AG04449 (cell line): ENCODE measurements around the gene CDC20.
"Not testable (repeated sequence)": the region's sequence is repeated elsewhere in the genome, so short reads cannot be mapped to it uniquely, and the experiment has no call there.

Experiments used
- CTCF ChIA-PET: fragments of 350-600 bp; formaldehyde crosslinking; extraction: SDS; loops from one replicate; lab custom pipeline; 2021; ENCODE audit warnings: antibody characterized with exemption; lab: Yijun Ruan, JAX
- POLR2A ChIA-PET: fragments of 400-600, 350-600 bp; formaldehyde crosslinking; extraction: SDS; loops from one replicate; lab custom pipeline; 2020; ENCODE audit warnings: antibody characterized with exemption, inconsistent platforms; lab: Yijun Ruan, JAX
- DNase-seq: peaks from one replicate; pipeline ENCODE4 v3.0.0-alpha.2; 2010; ENCODE audit warnings: low read depth, low spot score
- H3K4me3 ChIP-seq: 2 replicates; pipeline ENCODE4 v1.5.1; 2011; ENCODE audit warnings: low read depth, mild to moderate bottlenecking, control low read depth, low read length
- CTCF ChIP-seq: IDR thresholded peaks from one replicate; pipeline ENCODE4 v1.5.1; 2011; ENCODE audit warnings: mild to moderate bottlenecking, moderate library complexity, low read length, control low read depth, inconsistent platforms; ENCODE audit not compliant: insufficient read depth; ENCODE audit errors: missing control alignments

Gene CDC20

GRCh38 chr1:43396059-43396458 lies 37.3 kb downstream of the CDC20 start:
- H3K4me3 ChIP-seq: no peak overlapping the region
- TF ChIP-seq CTCF: no peak
- DNase-seq: no peak
- CTCF ChIA-PET: interaction anchor here (1.3 kb wide), 1 partner anchor 19 kb away, joined by 3 read pairs; no protein-coding TSS in a partner anchor
- POLR2A ChIA-PET: no interaction called here

- POLR2A ChIA-PET: no interaction called here
- CTCF ChIA-PET: interaction anchor here (3.0 to 3.7 kb wide), 2 partner anchors 16 to 171 kb away, joined by 12 to 17 read pairs; no protein-coding TSS in a partner anchor
Measured at GRCh38 chr1:43398227-43398626, 39.4 kb downstream of the CDC20 start.

GRCh38 chr1:43400441-43400840 lies 41.7 kb downstream of the CDC20 start:
- CTCF ChIA-PET: interaction anchor here (0.8 to 3.7 kb wide), 3 partner anchors 10 to 173 kb away, joined by 3 to 17 read pairs (median 12); partner anchors contain the start of genes MED8 and SZT2
- H3K4me3 ChIP-seq, POLR2A ChIA-PET, DNase-seq: not testable (repeated sequence)

More at GRCh38 chr1:43398227-43398626, 39.4 kb downstream of the CDC20 start:
- no peak overlapping the region for H3K4me3 ChIP-seq
- DNase-seq: no peak
- TF ChIP-seq CTCF: no peak

GRCh38 chr1:43402089-43402865 lies 43.5 kb downstream of the CDC20 start:
- DNase-seq: no peak
- CTCF ChIA-PET: interaction anchor here (4.7 kb wide), 1 partner anchor 12 kb away, joined by 28 read pairs; no protein-coding TSS in a partner anchor
- TF ChIP-seq CTCF: no peak
- H3K4me3 ChIP-seq: no peak overlapping the region
- POLR2A ChIA-PET: no interaction called here

GRCh38 chr1:43404353-43404752 lies 45.6 kb downstream of the CDC20 start:
- DNase-seq: no peak
- no peak for TF ChIP-seq CTCF
- ChIA-PET POLR2A (no interaction called here), CTCF (interaction anchor here (4.7 kb wide), 1 partner anchor 10 kb away, joined by 28 read pairs; no protein-coding TSS in a partner anchor)
- no peak overlapping the region for H3K4me3 ChIP-seq

- DNase-seq: no peak
- POLR2A ChIA-PET: no interaction called here
- TF ChIP-seq CTCF: no peak
- CTCF ChIA-PET: interaction anchor here (4.7 kb wide), 1 partner anchor 9 kb away, joined by 28 read pairs; no protein-coding TSS in a partner anchor
- no peak overlapping the region for H3K4me3 ChIP-seq
Measured at GRCh38 chr1:43405219-43405875, 46.6 kb downstream of the CDC20 start.
